ENCODE results near the gene CDYL.

CDYL gene

GRCh38 chr6:4935975-4936680 is 159.9 kb downstream of the CDYL start:
- Histone ChIP-seq H3K9me3 (no peaks in the 10 kb centered on the region), H3K4me2 (peak overlapping the region; percentile 87), H3K9ac (peak overlapping the region; percentile 25; the same call in 1 of the 2 replicates), H3K36me3 (peaks cover 46% of the 10 kb centered on the region), H3K27me3 (no peaks in the 10 kb centered on the region), H3K27ac (peak overlapping the region; percentile 52; the same call in 1 of the 2 replicates), H4K20me1 (peaks cover 96% of the 10 kb centered on the region), H3K4me3 (0 out of 2 replicates have a peak overlapping the region, but pooled peaks have one; percentile 33), H3K4me1 (peaks cover 71% of the 10 kb centered on the region)
- no peak for TF ChIP-seq Cebpa-rat (IDR thresholded peaks at IDR 0.05)

GRCh38 chr6:4936681-4937041 is 160.5 kb downstream of the CDYL start:
- H3K9me3 ChIP-seq = no peaks in the 10 kb centered on the region
- H3K36me3 ChIP-seq = peaks cover 44% of the 10 kb centered on the region
- H3K4me2 ChIP-seq = peak overlapping the region; percentile 87
- peaks cover 69% of the 10 kb centered on the region for H3K4me1 ChIP-seq
- H3K27me3 ChIP-seq = no peaks in the 10 kb centered on the region
- no peak overlapping the region for H3K9ac ChIP-seq
- H4K20me1 ChIP-seq = peaks cover 96% of the 10 kb centered on the region
- no peak for TF ChIP-seq Cebpa-rat (IDR thresholded peaks at IDR 0.05)
- no peak overlapping the region for H3K27ac ChIP-seq
- no peak overlapping the region for H3K4me3 ChIP-seq

GRCh38 chr6:4937414-4937813 is 161.2 kb downstream of the CDYL start:
- Histone ChIP-seq H3K9me3 (no peaks in the 10 kb centered on the region), H3K4me2 (no peak overlapping the region), H3K27me3 (no peaks in the 10 kb centered on the region), H3K4me1 (peaks cover 68% of the 10 kb centered on the region), H3K36me3 (peaks cover 50% of the 10 kb centered on the region), H3K4me3 (no peak overlapping the region), H3K9ac (no peak overlapping the region), H3K27ac (no peak overlapping the region), H4K20me1 (peaks cover 96% of the 10 kb centered on the region)
- no peak for TF ChIP-seq Cebpa-rat (IDR thresholded peaks at IDR 0.05)

DNA sequence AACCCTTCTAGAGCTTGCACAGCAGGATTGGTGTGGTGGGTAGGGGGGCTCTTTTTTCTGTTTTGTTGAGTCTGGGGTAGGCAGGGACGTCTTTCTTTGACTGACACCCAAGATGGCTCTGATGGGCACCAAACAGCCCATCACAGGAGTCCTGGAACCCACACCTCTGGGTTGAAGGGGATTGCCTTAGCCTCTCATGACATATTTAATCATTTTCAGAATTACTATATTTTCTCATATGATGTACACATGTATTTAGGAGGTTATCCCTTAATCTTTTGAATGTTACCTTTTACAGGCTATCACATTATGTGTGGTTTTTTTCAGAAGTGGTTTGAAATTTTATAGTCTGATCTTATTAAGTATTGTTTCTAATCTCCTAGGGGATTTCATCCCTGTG is 163.0 kb downstream of the CDYL start:
- Histone ChIP-seq H3K4me2 (no peak overlapping the region), H3K9ac (no peak overlapping the region), H3K36me3 (peaks cover 68% of the 10 kb centered on the region), H3K9me3 (no peaks in the 10 kb centered on the region), H4K20me1 (peaks cover 90% of the 10 kb centered on the region), H3K27ac (no peak overlapping the region), H3K27me3 (no peaks in the 10 kb centered on the region), H3K4me3 (no peak overlapping the region), H3K4me1 (peaks cover 52% of the 10 kb centered on the region)
- TF ChIP-seq Cebpa-rat (IDR thresholded peaks at IDR 0.05) = no peak

- H3K4me1 ChIP-seq = peaks cover 40% of the 10 kb centered on the region
- peaks cover 88% of the 10 kb centered on the region for H4K20me1 ChIP-seq
- H3K9me3 ChIP-seq = no peaks in the 10 kb centered on the region
- H3K27me3 ChIP-seq = no peaks in the 10 kb centered on the region
- H3K27ac ChIP-seq = no peak overlapping the region
- no peak for TF ChIP-seq Cebpa-rat (IDR thresholded peaks at IDR 0.05)
- no peak overlapping the region for H3K4me3 ChIP-seq
- peaks cover 80% of the 10 kb centered on the region for H3K36me3 ChIP-seq
- no peak overlapping the region for H3K9ac ChIP-seq
- H3K4me2 ChIP-seq = no peak overlapping the region
These were observed 164.2 kb downstream of the CDYL start for GRCh38 chr6:4940416-4940815.

DNA sequence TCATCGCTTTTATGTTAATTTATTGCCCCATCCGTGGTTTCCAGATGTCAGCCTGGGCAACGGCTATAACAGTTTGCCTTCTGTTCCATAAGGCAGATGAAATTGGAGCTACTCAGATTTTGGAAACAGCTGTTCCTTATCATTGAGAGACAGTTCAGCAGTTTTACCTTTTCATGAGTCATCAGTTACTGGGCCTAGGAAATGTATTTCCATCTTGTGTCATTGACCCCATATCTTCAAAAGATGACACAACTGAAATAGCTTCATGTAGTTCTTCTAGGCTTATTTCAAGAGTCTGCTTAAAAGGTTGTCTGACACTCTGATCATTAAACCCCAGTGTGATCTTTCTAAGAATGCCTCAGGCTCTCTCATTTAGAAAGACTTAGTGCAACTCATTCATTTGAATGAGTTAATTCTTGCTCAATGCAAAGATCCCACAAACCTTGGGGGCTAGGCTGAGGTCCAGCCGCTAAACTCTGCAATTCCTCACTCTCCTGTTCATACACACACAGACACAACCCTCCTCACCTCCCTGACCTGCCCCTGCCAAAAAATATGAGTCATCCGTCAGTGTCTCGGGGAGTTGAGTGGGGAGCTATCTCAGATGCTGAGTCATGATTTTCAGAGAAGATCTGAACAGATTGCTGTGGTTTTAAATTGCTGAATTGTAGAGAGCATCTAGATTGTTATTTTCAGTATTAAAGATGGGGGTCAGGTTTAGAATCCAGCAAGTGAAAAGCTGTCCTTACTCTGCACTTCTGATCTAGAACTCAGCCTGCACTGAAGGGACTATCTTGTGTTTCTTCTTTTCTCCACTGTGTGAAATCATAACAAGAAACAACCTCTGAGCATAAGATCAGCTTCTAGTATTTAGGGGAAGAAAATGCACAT is 165.8 kb downstream of the CDYL start:
- no peak overlapping the region for H3K27ac ChIP-seq

DNA sequence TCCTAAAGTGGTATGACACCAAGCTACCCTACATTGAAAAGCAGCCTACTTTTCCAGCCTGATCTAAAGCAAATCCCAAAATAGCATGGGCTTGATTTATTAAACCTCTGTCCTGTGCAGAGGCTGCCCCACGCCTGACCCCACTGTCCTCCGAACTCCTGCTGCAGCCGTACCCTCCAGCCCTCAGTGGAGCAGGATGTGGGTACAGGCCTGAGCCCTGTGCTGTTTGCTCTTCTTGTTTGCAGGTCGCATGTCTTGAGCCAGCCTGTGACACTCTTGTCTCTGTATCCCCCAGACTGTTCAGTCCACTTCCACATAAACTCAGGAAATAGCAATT is 166.4 kb downstream of the CDYL start:
- Histone ChIP-seq H3K4me2 (no peak overlapping the region), H3K9ac (no peak overlapping the region), H3K9me3 (no peaks in the 10 kb centered on the region), H4K20me1 (peaks cover 83% of the 10 kb centered on the region), H3K36me3 (peaks cover 95% of the 10 kb centered on the region), H3K4me3 (no peak overlapping the region), H3K4me1 (peaks cover 25% of the 10 kb centered on the region), H3K27ac (no peak overlapping the region), H3K27me3 (no peaks in the 10 kb centered on the region)
- TF ChIP-seq Cebpa-rat (IDR thresholded peaks at IDR 0.05) = no peak

More for the DNA sequence above, 165.8 kb downstream of the CDYL start:
- Histone ChIP-seq H3K4me3 (no peak overlapping the region), H3K4me2 (no peak overlapping the region), H3K9ac (no peak overlapping the region), H3K27me3 (no peaks in the 10 kb centered on the region), H4K20me1 (peaks cover 84% of the 10 kb centered on the region), H3K4me1 (peaks cover 25% of the 10 kb centered on the region), H3K9me3 (no peaks in the 10 kb centered on the region), H3K36me3 (peaks cover 95% of the 10 kb centered on the region)
- no peak for TF ChIP-seq Cebpa-rat (IDR thresholded peaks at IDR 0.05)

GRCh38 chr6:4943716-4944115 is 167.5 kb downstream of the CDYL start:
- no peak overlapping the region for H3K4me3 ChIP-seq
- no peak overlapping the region for H3K27ac ChIP-seq
- no peak overlapping the region for H3K9ac ChIP-seq
- H3K36me3 ChIP-seq = peaks cover 97% of the 10 kb centered on the region
- H4K20me1 ChIP-seq = peaks cover 81% of the 10 kb centered on the region
- peaks cover 25% of the 10 kb centered on the region for H3K4me1 ChIP-seq
- H3K9me3 ChIP-seq = no peaks in the 10 kb centered on the region
- H3K4me2 ChIP-seq = no peak overlapping the region
- TF ChIP-seq Cebpa-rat (IDR thresholded peaks at IDR 0.05) = no peak
- no peaks in the 10 kb centered on the region for H3K27me3 ChIP-seq

DNA sequence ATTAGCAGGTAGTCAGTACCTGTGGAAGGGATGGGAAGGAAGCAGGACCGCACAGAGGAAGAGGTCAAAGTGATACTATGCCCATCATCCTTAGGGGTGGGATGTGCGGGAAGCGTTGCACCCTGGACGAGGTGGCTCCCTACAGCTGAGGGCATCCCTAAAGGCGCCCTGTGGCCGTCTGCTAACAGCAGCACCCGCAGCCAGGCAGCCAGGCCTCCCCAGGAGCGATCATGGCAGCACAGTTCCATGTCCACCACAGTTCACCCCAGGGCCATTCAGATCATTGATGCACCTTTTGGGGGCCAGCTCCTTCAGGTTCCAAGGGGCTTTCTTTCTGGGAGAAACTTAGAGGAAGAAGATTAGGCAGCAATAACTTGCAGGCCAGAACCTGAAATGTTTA is 168.1 kb downstream of the CDYL start:
- H3K4me2 ChIP-seq = no peak overlapping the region
- H4K20me1 ChIP-seq = peaks cover 79% of the 10 kb centered on the region
- H3K9me3 ChIP-seq = no peaks in the 10 kb centered on the region
- H3K27ac ChIP-seq = no peak overlapping the region
- H3K4me3 ChIP-seq = no peak overlapping the region
- H3K4me1 ChIP-seq = peaks cover 25% of the 10 kb centered on the region
- H3K36me3 ChIP-seq = peaks cover 97% of the 10 kb centered on the region
- TF ChIP-seq Cebpa-rat (IDR thresholded peaks at IDR 0.05) = no peak
- H3K9ac ChIP-seq = no peak overlapping the region
- H3K27me3 ChIP-seq = no peaks in the 10 kb centered on the region

- no peak overlapping the region for H3K27ac ChIP-seq
- H3K4me3 ChIP-seq = no peak overlapping the region
- no peak overlapping the region for H3K9ac ChIP-seq
- H3K36me3 ChIP-seq = peaks cover 99% of the 10 kb centered on the region
- no peak for TF ChIP-seq Cebpa-rat (IDR thresholded peaks at IDR 0.05)
- no peak overlapping the region for H3K4me2 ChIP-seq
- H4K20me1 ChIP-seq = peaks cover 69% of the 10 kb centered on the region
- no peaks in the 10 kb centered on the region for H3K27me3 ChIP-seq
- H3K9me3 ChIP-seq = no peaks in the 10 kb centered on the region
- H3K4me1 ChIP-seq = peaks cover 8% of the 10 kb centered on the region; the same call in 1 of the 2 replicates
These were observed 170.3 kb downstream of the CDYL start for GRCh38 chr6:4946521-4946920.
